Suprapubic skin (tissue), 4 donors: ENCODE data around the gene PDZRN3.

ENCODE experiments used
- EP300 ChIP-seq: sonication (generic); formaldehyde crosslinking; IDR thresholded peaks from one replicate; pipeline ENCODE4 v1.6.1; 2017; ENCODE audit warnings: antibody characterized with exemption
- POLR2AphosphoS5 ChIP-seq, 3 donors: sonication (generic); formaldehyde crosslinking; IDR thresholded peaks; one replicate each; pipeline ENCODE4 v1.6.1; 2017; ENCODE audit warnings: antibody characterized with exemption in 3 of 3

- TF ChIP-seq POLR2AphosphoS5 (IDR thresholded peaks at IDR 0.05) (no peak), EP300 (no peak)
These were observed 132.6 kb downstream of the PDZRN3 start for GRCh38 chr3:73492186-73492585.
